ENCODE measurements around the gene RIMBP3C.
"Not testable (repeated sequence)": the region's sequence is repeated elsewhere in the genome, so short reads cannot be mapped to it uniquely, and the experiment has no call there.

DNA sequence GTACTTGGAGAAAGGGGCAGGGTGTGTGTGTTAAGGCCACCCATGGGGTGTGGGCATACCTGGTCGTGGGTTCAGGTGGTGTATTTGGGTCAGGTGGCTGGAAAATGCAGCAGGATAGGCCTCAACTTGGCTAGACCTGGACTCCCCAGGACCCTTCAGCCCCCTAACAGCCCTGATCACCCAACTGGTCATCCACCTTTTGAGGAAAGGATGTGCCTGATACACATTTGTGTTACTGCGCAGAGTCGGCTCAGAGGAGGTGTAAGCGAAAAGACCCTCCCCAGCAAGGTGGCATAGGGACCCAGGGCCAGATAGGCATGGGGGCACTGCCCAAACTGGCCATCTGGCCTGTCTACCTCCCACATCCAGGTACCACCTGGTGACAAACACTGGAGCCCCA lies at the start of gene RIMBP3C:
- TF ChIP-seq CTCF (IDR thresholded peaks at IDR 0.05; ENCODE audit: insufficient read depth, low read depth, low read length); EZH2 (IDR thresholded peaks at IDR 0.05; ENCODE audit: insufficient read depth, low read length): not testable (repeated sequence)

Measured in astrocyte (in vitro differentiated cells and primary cell).